Stomach (tissue), 4 donors: ENCODE measurements around the gene REEP2.

ENCODE experiments used
- POLR2A ChIP-seq, 4 donors: fragments of 450-650 bp; IDR thresholded peaks; one replicate each; pipeline ENCODE4 v1.6.1; 2016; ENCODE audit warnings: antibody characterized with exemption in 4 of 4, control low read depth in 2 of 4, mild to moderate bottlenecking in 1 of 4, moderate library complexity in 1 of 4
- POLR2AphosphoS5 ChIP-seq, 3 donors: sonication (generic); formaldehyde crosslinking; IDR thresholded peaks; one replicate each; pipeline ENCODE4 v1.6.1; 2016; ENCODE audit warnings: antibody characterized with exemption in 3 of 3

DNA sequence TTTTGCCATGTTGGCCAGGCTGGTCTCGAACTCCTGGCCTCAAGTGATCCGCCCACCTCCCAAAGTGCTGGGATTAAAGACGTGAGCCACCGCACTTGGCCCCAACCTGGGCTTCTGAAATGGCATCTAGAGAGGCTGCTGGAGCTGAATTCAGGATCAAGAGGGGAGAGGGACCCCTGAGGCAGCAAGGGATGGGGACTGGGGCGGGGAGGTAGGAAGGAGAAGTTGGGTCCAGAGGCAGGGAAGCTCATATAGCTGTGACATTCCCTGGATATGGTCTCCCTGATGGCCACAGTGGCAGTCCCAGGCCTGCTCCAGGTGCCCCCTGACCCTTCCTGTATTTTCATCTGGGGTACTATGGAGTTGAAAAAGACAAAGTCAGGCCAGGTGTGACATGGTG is 12.1 kb downstream of the REEP2 start:
- TF ChIP-seq POLR2AphosphoS5 (IDR thresholded peaks at IDR 0.05), result no peak
- no peak for TF ChIP-seq POLR2A (IDR thresholded peaks at IDR 0.05)
